Measurements from ENCODE around the gene BEGAIN. TPM values are rescaled to one million over a fixed set of nuclear protein-coding genes. Genes with fewer than 3 reads are reported as not detected.

The BEGAIN gene
- total and polyA plus RNA-seq, 2 donors = 0.42 to 1.0 TPM

- no peak for DNase-seq (ENCODE audit: low read depth in 6 of 9, low spot score in 9 of 9)
- 94% methylated on average over 9 of the region's 9 CpGs for WGBS
- no peaks in the 10 kb centered on the region for H3K36me3 ChIP-seq (ENCODE audit: control insufficient read depth in 2 of 2, insufficient read depth in 2 of 2, low read length in 1 of 2)
Measured at GRCh38 chr14:100560471-100560870, 26.7 kb downstream of the BEGAIN start.

GRCh38 chr14:100559455-100559854, 27.8 kb downstream of the BEGAIN start:
- Histone ChIP-seq H3K9me3 (ENCODE audit: control insufficient read depth in 2 of 2, insufficient read depth in 1 of 2, low read length in 1 of 2) (no peaks in the 10 kb centered on the region), H3K27me3 (ENCODE audit: control insufficient read depth in 2 of 2, insufficient read depth in 1 of 2, low read length in 1 of 2) (peaks cover 3 to 24% of the 10 kb centered on the region in 2 donors)

More at GRCh38 chr14:100560471-100560870, 26.7 kb downstream of the BEGAIN start:
- Histone ChIP-seq H3K4me3 (ENCODE audit: low read length in 2 of 2) (no peak overlapping the region), H3K9me3 (ENCODE audit: control insufficient read depth in 2 of 2, insufficient read depth in 1 of 2, low read length in 1 of 2) (no peaks in the 10 kb centered on the region), H3K27me3 (ENCODE audit: control insufficient read depth in 2 of 2, insufficient read depth in 1 of 2, low read length in 1 of 2) (peaks cover 11 to 34% of the 10 kb centered on the region in 2 donors), H3K4me1 (ENCODE audit: control insufficient read depth in 2 of 2, insufficient read depth in 2 of 2, low read length in 2 of 2) (no peaks in the 10 kb centered on the region), H3K27ac (ENCODE audit: low read depth in 1 of 2, low read length in 1 of 2) (no peak overlapping the region)

GRCh38 chr14:100558966-100559365, 28.3 kb downstream of the BEGAIN start:
- H3K36me3 ChIP-seq (ENCODE audit: control insufficient read depth in 2 of 2, insufficient read depth in 2 of 2, low read length in 1 of 2) = no peaks in the 10 kb centered on the region
- no peak overlapping the region for H3K27ac ChIP-seq (ENCODE audit: low read depth in 1 of 2, low read length in 1 of 2)
- WGBS = 96% methylated on average over 8 of the region's 8 CpGs
- no peaks in the 10 kb centered on the region for H3K4me1 ChIP-seq (ENCODE audit: control insufficient read depth in 2 of 2, insufficient read depth in 2 of 2, low read length in 2 of 2)
- H3K9me3 ChIP-seq (ENCODE audit: control insufficient read depth in 2 of 2, insufficient read depth in 1 of 2, low read length in 1 of 2) = no peaks in the 10 kb centered on the region
- peaks cover 2 to 23% of the 10 kb centered on the region in 2 donors for H3K27me3 ChIP-seq (ENCODE audit: control insufficient read depth in 2 of 2, insufficient read depth in 1 of 2, low read length in 1 of 2)
- no peak for DNase-seq (ENCODE audit: low read depth in 6 of 9, low spot score in 9 of 9)
- H3K4me3 ChIP-seq (ENCODE audit: low read length in 2 of 2) = no peak overlapping the region

More at GRCh38 chr14:100559455-100559854, 27.8 kb downstream of the BEGAIN start:
- WGBS = 84% methylated on average over 9 of the region's 9 CpGs
- no peak overlapping the region for H3K4me3 ChIP-seq (ENCODE audit: low read length in 2 of 2)
- DNase-seq (ENCODE audit: low read depth in 6 of 9, low spot score in 9 of 9) = no peak
- no peaks in the 10 kb centered on the region for H3K4me1 ChIP-seq (ENCODE audit: control insufficient read depth in 2 of 2, insufficient read depth in 2 of 2, low read length in 2 of 2)
- no peaks in the 10 kb centered on the region for H3K36me3 ChIP-seq (ENCODE audit: control insufficient read depth in 2 of 2, insufficient read depth in 2 of 2, low read length in 1 of 2)
- no peak overlapping the region for H3K27ac ChIP-seq (ENCODE audit: low read depth in 1 of 2, low read length in 1 of 2)

- DNase-seq (ENCODE audit: low read depth in 6 of 9, low spot score in 9 of 9) = no peak
- Histone ChIP-seq H3K27me3 (ENCODE audit: control insufficient read depth in 2 of 2, insufficient read depth in 1 of 2, low read length in 1 of 2) (peaks cover 2 to 17% of the 10 kb centered on the region in 2 donors), H3K27ac (ENCODE audit: low read depth in 1 of 2, low read length in 1 of 2) (no peak overlapping the region), H3K4me3 (ENCODE audit: low read length in 2 of 2) (no peak overlapping the region), H3K36me3 (ENCODE audit: control insufficient read depth in 2 of 2, insufficient read depth in 2 of 2, low read length in 1 of 2) (no peaks in the 10 kb centered on the region), H3K4me1 (ENCODE audit: control insufficient read depth in 2 of 2, insufficient read depth in 2 of 2, low read length in 2 of 2) (no peaks in the 10 kb centered on the region), H3K9me3 (ENCODE audit: control insufficient read depth in 2 of 2, insufficient read depth in 1 of 2, low read length in 1 of 2) (no peaks in the 10 kb centered on the region)
- 97% methylated on average over 11 of the region's 11 CpGs for WGBS
Measured at GRCh38 chr14:100558226-100558625, 29.0 kb downstream of the BEGAIN start.

- no peak for DNase-seq (ENCODE audit: low read depth in 6 of 9, low spot score in 9 of 9)
- WGBS = 58% methylated on average over 11 of the region's 11 CpGs
- peaks cover 6 to 11% of the 10 kb centered on the region in 2 donors for H3K27me3 ChIP-seq (ENCODE audit: control insufficient read depth in 2 of 2, insufficient read depth in 1 of 2, low read length in 1 of 2)
Measured at GRCh38 chr14:100557658-100558057, 29.6 kb downstream of the BEGAIN start.

GRCh38 chr14:100556936-100557505, 30.2 kb downstream of the BEGAIN start:
- no peak for DNase-seq (ENCODE audit: low read depth in 6 of 9, low spot score in 9 of 9)
- Histone ChIP-seq H3K27ac (ENCODE audit: low read depth in 1 of 2, low read length in 1 of 2) (no peak overlapping the region), H3K36me3 (ENCODE audit: control insufficient read depth in 2 of 2, insufficient read depth in 2 of 2, low read length in 1 of 2) (no peaks in the 10 kb centered on the region), H3K9me3 (ENCODE audit: control insufficient read depth in 2 of 2, insufficient read depth in 1 of 2, low read length in 1 of 2) (no peaks in the 10 kb centered on the region), H3K4me1 (ENCODE audit: control insufficient read depth in 2 of 2, insufficient read depth in 2 of 2, low read length in 2 of 2) (no peaks in the 10 kb centered on the region), H3K4me3 (ENCODE audit: low read length in 2 of 2) (no peak overlapping the region), H3K27me3 (ENCODE audit: control insufficient read depth in 2 of 2, insufficient read depth in 1 of 2, low read length in 1 of 2) (peaks cover 6 to 9% of the 10 kb centered on the region in 2 donors)
- 84% methylated on average over 22 of the region's 22 CpGs for WGBS

More at GRCh38 chr14:100557658-100558057, 29.6 kb downstream of the BEGAIN start:
- H3K36me3 ChIP-seq (ENCODE audit: control insufficient read depth in 2 of 2, insufficient read depth in 2 of 2, low read length in 1 of 2) = no peaks in the 10 kb centered on the region
- H3K27ac ChIP-seq (ENCODE audit: low read depth in 1 of 2, low read length in 1 of 2) = no peak overlapping the region
- no peak overlapping the region for H3K4me3 ChIP-seq (ENCODE audit: low read length in 2 of 2)
- H3K4me1 ChIP-seq (ENCODE audit: control insufficient read depth in 2 of 2, insufficient read depth in 2 of 2, low read length in 2 of 2) = no peaks in the 10 kb centered on the region
- no peaks in the 10 kb centered on the region for H3K9me3 ChIP-seq (ENCODE audit: control insufficient read depth in 2 of 2, insufficient read depth in 1 of 2, low read length in 1 of 2)

GRCh38 chr14:100556140-100556475, 31.1 kb downstream of the BEGAIN start:
- WGBS = 92% methylated on average over 12 of the region's 12 CpGs
- no peak overlapping the region for H3K4me3 ChIP-seq (ENCODE audit: low read length in 2 of 2)
- no peak overlapping the region for H3K27ac ChIP-seq (ENCODE audit: low read depth in 1 of 2, low read length in 1 of 2)
- peaks cover 6 to 9% of the 10 kb centered on the region in 2 donors for H3K27me3 ChIP-seq (ENCODE audit: control insufficient read depth in 2 of 2, insufficient read depth in 1 of 2, low read length in 1 of 2)
- no peaks in the 10 kb centered on the region for H3K9me3 ChIP-seq (ENCODE audit: control insufficient read depth in 2 of 2, insufficient read depth in 1 of 2, low read length in 1 of 2)
- no peak for DNase-seq (ENCODE audit: low read depth in 6 of 9, low spot score in 9 of 9)
- no peaks in the 10 kb centered on the region for H3K36me3 ChIP-seq (ENCODE audit: control insufficient read depth in 2 of 2, insufficient read depth in 2 of 2, low read length in 1 of 2)
- H3K4me1 ChIP-seq (ENCODE audit: control insufficient read depth in 2 of 2, insufficient read depth in 2 of 2, low read length in 2 of 2) = no peaks in the 10 kb centered on the region

GRCh38 chr14:100555436-100556139, 31.6 kb downstream of the BEGAIN start:
- 92% methylated on average over 24 of the region's 24 CpGs for WGBS
- no peaks in the 10 kb centered on the region for H3K9me3 ChIP-seq (ENCODE audit: control insufficient read depth in 2 of 2, insufficient read depth in 1 of 2, low read length in 1 of 2)
- no peak for DNase-seq (ENCODE audit: low read depth in 6 of 9, low spot score in 9 of 9)
- peaks cover 6 to 9% of the 10 kb centered on the region in 2 donors for H3K27me3 ChIP-seq (ENCODE audit: control insufficient read depth in 2 of 2, insufficient read depth in 1 of 2, low read length in 1 of 2)
- H3K27ac ChIP-seq (ENCODE audit: low read depth in 1 of 2, low read length in 1 of 2) = no peak overlapping the region
- H3K36me3 ChIP-seq (ENCODE audit: control insufficient read depth in 2 of 2, insufficient read depth in 2 of 2, low read length in 1 of 2) = no peaks in the 10 kb centered on the region
- H3K4me1 ChIP-seq (ENCODE audit: control insufficient read depth in 2 of 2, insufficient read depth in 2 of 2, low read length in 2 of 2) = no peaks in the 10 kb centered on the region
- H3K4me3 ChIP-seq (ENCODE audit: low read length in 2 of 2) = no peak overlapping the region

GRCh38 chr14:100554696-100555320, 32.4 kb downstream of the BEGAIN start:
- H3K9me3 ChIP-seq (ENCODE audit: control insufficient read depth in 2 of 2, insufficient read depth in 1 of 2, low read length in 1 of 2) = no peaks in the 10 kb centered on the region
- H3K4me3 ChIP-seq (ENCODE audit: low read length in 2 of 2) = no peak overlapping the region
- WGBS = 97% methylated on average over 17 of the region's 17 CpGs
- H3K4me1 ChIP-seq (ENCODE audit: control insufficient read depth in 2 of 2, insufficient read depth in 2 of 2, low read length in 2 of 2) = no peaks in the 10 kb centered on the region
- H3K27me3 ChIP-seq (ENCODE audit: control insufficient read depth in 2 of 2, insufficient read depth in 1 of 2, low read length in 1 of 2) = peaks cover 6 to 11% of the 10 kb centered on the region in 2 donors
- H3K36me3 ChIP-seq (ENCODE audit: control insufficient read depth in 2 of 2, insufficient read depth in 2 of 2, low read length in 1 of 2) = no peaks in the 10 kb centered on the region
- DNase-seq (ENCODE audit: low read depth in 6 of 9, low spot score in 9 of 9) = no peak
- no peak overlapping the region for H3K27ac ChIP-seq (ENCODE audit: low read depth in 1 of 2, low read length in 1 of 2)
